Measurements from ENCODE around the gene RHOJ. TPM values are rescaled to one million over a fixed set of nuclear protein-coding genes. Genes with fewer than 3 reads are reported as not detected.
A peak's percentile ranks its signal among the peaks of the same experiment; 100 is the strongest.

The RHOJ gene
- total RNA-seq (1 to 10 TPM; 1.5 to 5.4 (median 2.3) TPM), polyA plus RNA-seq (1 to 10 TPM; 3.8 to 6.7 TPM)

- 34 to 42% methylated on average over 16 of the region's 16 CpGs for WGBS, 2 donors
- H3K4me1 ChIP-seq, result peaks cover 0 to 3% (median 0%) of the 10 kb centered on the region in 3 donors
- H3K36me3 ChIP-seq, result no peaks in the 10 kb centered on the region
- H3K27ac ChIP-seq, result peak within 1 kb of the TSS; percentile 39 to 83 (median 69)
- FAIRE-seq, result no peak
- TF ChIP-seq, protein P1, sequence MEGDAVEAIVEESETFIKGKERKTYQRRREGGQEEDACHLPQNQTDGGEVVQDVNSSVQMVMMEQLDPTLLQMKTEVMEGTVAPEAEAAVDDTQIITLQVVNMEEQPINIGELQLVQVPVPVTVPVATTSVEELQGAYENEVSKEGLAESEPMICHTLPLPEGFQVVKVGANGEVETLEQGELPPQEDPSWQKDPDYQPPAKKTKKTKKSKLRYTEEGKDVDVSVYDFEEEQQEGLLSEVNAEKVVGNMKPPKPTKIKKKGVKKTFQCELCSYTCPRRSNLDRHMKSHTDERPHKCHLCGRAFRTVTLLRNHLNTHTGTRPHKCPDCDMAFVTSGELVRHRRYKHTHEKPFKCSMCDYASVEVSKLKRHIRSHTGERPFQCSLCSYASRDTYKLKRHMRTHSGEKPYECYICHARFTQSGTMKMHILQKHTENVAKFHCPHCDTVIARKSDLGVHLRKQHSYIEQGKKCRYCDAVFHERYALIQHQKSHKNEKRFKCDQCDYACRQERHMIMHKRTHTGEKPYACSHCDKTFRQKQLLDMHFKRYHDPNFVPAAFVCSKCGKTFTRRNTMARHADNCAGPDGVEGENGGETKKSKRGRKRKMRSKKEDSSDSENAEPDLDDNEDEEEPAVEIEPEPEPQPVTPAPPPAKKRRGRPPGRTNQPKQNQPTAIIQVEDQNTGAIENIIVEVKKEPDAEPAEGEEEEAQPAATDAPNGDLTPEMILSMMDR (IDR thresholded peaks at IDR 0.05), result no peak
- peak in 3 of 6 donors; percentile 8 to 31 (median 12) for DNase-seq
- no peaks in the 10 kb centered on the region for H3K27me3 ChIP-seq
- ATAC-seq, result peak in 3 of 4 donors; percentile 29 to 55 (median 41)
- intact Hi-C loops (cut with DNase I), result no loop called here
- no peaks in the 10 kb centered on the region for H3K9me3 ChIP-seq
- peak within 1 kb of the TSS in 3 of 4 donors; percentile 12 to 37 (median 23) for H3K4me3 ChIP-seq
Measured at GRCh38 chr14:63204407-63205043, at the start of gene RHOJ. Gene RHOJ, plus strand, starts transcription at chr14:63204443. Its CDS starts 427 bp downstream, at chr14:63204870.

- FAIRE-seq (no peak), ATAC-seq (no peak), DNase-seq (no peak)
- no peaks in the 10 kb centered on the region for H3K4me1 ChIP-seq
- H3K9me3 ChIP-seq, result no peaks in the 10 kb centered on the region
- H3K36me3 ChIP-seq, result no peaks in the 10 kb centered on the region
- TF ChIP-seq, protein P1 (IDR thresholded peaks at IDR 0.05), result no peak
- intact Hi-C loops (cut with DNase I), result no loop called here
- H3K27me3 ChIP-seq, result peaks cover 0 to 3% (median 0%) of the 10 kb centered on the region in 4 donors
- 37 to 57% methylated on average over 5 of the region's 5 CpGs for WGBS, 2 donors
- H3K4me3 ChIP-seq, result no peak overlapping the region
- H3K27ac ChIP-seq, result no peak overlapping the region
Measured at GRCh38 chr14:63155511-63156185, 48.6 kb upstream of the RHOJ start.

DNA sequence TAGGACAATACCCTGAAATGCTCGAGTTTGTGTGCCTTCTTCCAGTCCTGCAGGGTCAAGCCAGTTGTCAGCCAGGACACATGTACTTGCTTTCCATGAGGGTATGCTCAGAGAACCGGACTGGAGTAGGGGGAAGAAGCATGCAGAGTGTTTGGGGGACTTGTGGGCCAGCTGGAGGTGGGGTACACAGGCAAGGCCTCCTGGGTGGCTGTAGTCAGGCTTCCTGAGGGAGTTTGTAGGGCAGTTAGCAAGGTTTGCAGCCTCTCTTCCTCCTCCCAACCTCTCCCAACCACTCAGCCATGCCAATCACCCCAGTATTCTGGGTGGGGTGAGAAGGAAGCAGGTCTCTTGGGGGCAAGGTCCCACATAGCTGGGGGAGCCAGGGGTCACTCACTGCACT is 47.0 kb upstream of the RHOJ start:
- WGBS, 2 donors, result 25 to 49% methylated on average over 2 of the region's 2 CpGs
- H3K9me3 ChIP-seq, result no peaks in the 10 kb centered on the region
- no peak overlapping the region for H3K27ac ChIP-seq
- peaks cover 0 to 3% (median 0%) of the 10 kb centered on the region in 4 donors for H3K27me3 ChIP-seq
- intact Hi-C loops (cut with DNase I), result no loop called here
- H3K4me1 ChIP-seq, result no peaks in the 10 kb centered on the region
- ATAC-seq (no peak), DNase-seq (no peak), FAIRE-seq (no peak)
- no peak overlapping the region for H3K4me3 ChIP-seq
- TF ChIP-seq, protein P1 (IDR thresholded peaks at IDR 0.05), result no peak
- H3K36me3 ChIP-seq, result no peaks in the 10 kb centered on the region

DNA sequence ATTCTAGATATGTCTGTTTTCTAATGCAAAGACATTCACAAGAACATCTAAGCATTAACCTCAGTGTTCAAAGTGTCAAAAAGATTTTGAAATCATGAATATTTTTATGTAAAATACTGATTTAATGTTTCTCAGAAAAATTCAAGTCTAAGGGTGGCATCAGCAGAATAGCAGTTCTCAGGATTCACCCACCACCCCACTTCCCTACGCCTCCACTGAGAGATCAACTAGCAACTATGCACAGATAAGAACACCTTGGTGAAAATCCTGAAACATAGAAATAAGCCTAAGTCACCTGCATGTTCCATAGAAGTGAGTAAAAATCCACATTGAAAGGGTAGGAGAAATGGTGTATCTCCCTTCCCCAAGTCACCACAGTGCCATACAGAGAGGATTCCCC is 40.9 kb upstream of the RHOJ start:
- intact Hi-C loops (cut with DNase I), result no loop called here
- H3K27me3 ChIP-seq, result no peaks in the 10 kb centered on the region
- no peaks in the 10 kb centered on the region for H3K9me3 ChIP-seq
- FAIRE-seq (no peak), ATAC-seq (no peak), DNase-seq (no peak)
- no peak overlapping the region for H3K27ac ChIP-seq
- no peaks in the 10 kb centered on the region for H3K4me1 ChIP-seq
- TF ChIP-seq, protein P1 (IDR thresholded peaks at IDR 0.05), result no peak
- H3K36me3 ChIP-seq, result no peaks in the 10 kb centered on the region
- WGBS, 2 donors, result 65 to 94% methylated on average over 1 of the region's 1 CpG
- no peak overlapping the region for H3K4me3 ChIP-seq

Measured in pancreas (tissue), 10 donors.